DMS 273 (cell line): ENCODE data around the gene NPC1L1.
A peak's percentile ranks its signal among the peaks of the same experiment; 100 is the strongest.
"Not testable (repeated sequence)": the region's sequence is repeated elsewhere in the genome, so short reads cannot be mapped to it uniquely, and the experiment has no call there.

ENCODE experiments used
- DNase-seq: peaks from one replicate; lab custom pipeline; 2025; ENCODE audit not compliant: unreplicated experiment; lab: John Stamatoyannopoulos, UW

The NPC1L1 gene

GRCh38 chr7:44565795-44566559, 24.8 kb upstream of the NPC1L1 start:
- DNase-seq: peak; percentile 82

GRCh38 chr7:44565097-44565794, 24.1 kb upstream of the NPC1L1 start:
- DNase-seq: peak; percentile 90

DNA sequence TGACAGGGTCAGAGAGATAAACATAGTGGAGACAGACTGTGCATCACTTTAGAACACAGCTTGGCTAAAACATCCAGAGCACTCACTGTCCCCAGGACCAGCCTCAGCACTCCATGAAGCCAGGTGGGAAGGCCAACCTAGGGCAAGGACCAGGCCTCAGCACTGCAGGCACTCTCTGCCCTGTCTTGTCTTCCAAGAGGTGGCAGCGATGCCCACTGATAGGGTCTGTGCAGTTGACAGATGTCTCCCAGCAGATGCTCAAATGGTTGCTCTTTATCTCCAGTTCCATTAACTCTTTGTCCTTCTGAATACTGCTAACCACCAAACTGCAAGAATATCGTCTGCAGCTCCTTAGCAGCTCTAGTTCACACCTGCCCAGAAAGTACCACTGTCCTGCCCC, 23.5 kb upstream of the NPC1L1 start:
- no peak for DNase-seq

DNA sequence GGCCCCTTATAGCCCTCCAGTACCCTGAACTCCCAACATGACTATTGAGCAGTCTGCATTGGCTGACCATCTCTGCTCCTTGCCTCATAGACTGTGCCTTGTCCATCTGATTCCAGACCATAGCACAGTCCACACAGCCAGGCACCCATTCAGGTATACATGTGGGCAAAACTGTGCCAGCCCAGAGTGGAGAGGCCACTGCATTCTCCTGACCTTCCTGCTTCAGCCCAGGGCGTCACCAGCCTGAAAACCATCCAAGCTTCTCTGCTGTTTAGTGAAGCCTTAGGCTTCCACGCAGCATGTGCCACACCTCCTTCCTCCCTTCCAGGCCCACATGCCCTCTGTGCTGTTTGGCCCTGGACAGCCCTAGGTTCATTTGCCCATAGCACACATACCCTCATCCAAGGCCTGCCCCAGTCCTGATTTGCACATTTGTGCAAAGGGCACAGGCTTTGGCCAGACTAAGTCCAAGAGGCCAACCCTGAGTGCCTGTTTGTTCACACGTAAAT, 22.1 kb upstream of the NPC1L1 start:
- no peak for DNase-seq

DNA sequence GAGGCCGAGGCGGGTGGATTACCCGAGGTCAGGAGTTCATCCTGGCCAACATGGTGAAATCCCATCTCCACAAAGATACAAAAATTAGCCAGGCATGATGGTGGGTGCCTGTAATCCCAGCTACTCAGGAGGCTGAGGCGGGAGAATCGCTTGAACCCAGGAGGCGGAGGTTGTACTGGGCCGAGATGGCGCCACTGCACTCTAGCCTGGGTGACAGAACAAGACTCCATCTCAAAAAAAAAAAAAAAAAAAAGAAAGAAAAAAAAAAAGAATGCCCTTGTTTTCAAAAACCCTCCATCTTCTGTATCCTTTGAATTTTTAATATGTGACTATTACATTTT, 21.5 kb upstream of the NPC1L1 start:
- not testable (repeated sequence) for DNase-seq

- DNase-seq: peak; percentile 79
These were observed 21.0 kb upstream of the NPC1L1 start for GRCh38 chr7:44561962-44562621.

DNA sequence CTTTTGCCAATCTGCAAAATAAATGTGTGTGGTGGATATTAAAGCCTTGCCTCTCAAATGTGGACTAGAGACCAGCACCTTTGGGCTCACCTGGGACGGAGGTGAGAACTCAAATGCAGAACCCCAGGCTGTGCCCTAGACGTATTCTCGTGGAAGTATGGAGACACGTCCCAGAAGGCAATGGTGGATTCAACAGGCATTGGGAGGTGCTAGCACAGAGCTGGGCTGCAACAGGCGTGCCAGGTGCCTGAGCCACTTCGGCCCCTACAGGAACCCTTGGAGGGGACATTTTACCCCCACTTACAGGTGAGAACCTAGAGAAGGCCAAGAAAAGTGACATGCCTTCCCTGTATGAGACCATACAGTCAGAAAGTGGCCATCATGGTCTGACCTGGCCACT, 20.4 kb upstream of the NPC1L1 start:
- no peak for DNase-seq

GRCh38 chr7:44559485-44559884, 18.4 kb upstream of the NPC1L1 start:
- no peak for DNase-seq

DNA sequence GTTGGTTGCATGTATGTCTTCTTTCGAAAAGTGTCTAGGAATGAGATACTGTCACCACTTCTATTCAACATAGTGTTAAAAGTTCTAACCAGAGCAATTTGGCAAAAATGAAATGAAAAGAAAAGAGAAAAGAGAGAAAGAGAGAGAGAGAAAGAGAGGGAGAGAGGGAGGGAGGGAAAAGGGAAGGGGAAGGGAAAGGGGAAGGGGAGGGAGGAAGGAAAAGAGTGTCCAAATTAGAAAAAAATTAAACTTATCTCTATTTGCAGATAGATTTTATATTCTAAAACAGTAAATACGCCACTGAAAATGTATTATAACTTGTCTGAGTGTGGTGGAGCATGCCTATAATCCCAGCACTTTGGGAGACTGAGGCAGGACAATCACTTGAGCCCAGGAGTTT, 16.4 kb upstream of the NPC1L1 start:
- no peak for DNase-seq

DNA sequence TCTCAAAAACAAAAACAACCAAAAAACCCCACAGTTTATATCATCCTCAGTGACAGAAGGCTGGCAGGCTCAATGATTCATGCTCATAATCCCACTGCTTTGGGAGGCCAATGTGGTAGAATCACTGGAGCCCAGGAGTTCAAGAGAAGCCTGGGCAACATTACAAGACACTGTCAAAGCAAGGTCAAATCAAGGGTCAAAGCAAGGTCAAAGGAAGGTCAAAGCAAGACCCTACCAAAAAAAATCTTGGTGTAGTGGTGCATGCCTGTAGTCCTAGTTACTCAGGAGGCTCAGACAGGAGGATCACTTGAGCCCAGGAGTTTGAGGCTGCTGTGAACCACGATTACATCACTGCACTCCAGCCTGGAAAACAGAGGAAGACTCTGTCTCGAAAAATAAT, 14.2 kb upstream of the NPC1L1 start:
- no peak for DNase-seq

GRCh38 chr7:44552473-44553005, 11.4 kb upstream of the NPC1L1 start:
- DNase-seq: not testable (repeated sequence)

DNA sequence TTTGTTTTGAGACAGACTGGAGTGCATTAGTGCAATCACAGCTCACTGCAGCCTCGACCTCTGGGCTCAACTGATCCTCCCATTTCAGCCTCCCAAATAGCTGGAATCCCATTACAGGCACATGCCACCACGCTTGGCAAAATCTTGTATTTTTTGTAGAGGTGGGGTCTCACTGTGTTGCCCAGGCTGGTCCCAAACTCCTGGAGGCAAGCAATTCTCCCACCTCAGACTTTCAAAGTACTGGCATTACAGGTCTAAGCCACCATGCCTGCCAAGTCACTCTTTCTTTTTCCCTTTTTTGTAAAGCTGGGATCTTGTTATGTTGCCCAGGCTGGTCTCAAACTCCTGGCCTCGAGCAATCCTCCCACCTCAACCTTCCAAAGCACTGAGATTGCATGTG, 8.3 kb upstream of the NPC1L1 start:
- DNase-seq: no peak

DNA sequence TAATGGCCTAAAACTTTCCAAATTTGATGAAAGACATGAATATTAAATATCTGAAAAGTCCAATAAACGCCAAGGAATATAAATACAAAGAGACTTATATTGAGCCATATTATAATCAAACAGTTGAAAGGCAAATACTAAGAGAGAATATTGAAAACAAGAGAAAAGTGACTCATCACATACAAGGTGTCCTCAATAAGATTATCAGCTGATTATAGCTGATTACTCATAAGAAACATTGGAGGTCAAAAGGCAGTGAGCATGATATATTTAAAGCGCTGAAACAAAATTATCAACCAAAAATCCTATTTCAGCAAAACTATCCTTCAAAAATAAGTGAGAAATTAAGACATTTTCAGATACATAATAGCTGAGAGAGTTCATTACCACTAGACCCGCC, 7.8 kb upstream of the NPC1L1 start:
- DNase-seq: no peak

DNA sequence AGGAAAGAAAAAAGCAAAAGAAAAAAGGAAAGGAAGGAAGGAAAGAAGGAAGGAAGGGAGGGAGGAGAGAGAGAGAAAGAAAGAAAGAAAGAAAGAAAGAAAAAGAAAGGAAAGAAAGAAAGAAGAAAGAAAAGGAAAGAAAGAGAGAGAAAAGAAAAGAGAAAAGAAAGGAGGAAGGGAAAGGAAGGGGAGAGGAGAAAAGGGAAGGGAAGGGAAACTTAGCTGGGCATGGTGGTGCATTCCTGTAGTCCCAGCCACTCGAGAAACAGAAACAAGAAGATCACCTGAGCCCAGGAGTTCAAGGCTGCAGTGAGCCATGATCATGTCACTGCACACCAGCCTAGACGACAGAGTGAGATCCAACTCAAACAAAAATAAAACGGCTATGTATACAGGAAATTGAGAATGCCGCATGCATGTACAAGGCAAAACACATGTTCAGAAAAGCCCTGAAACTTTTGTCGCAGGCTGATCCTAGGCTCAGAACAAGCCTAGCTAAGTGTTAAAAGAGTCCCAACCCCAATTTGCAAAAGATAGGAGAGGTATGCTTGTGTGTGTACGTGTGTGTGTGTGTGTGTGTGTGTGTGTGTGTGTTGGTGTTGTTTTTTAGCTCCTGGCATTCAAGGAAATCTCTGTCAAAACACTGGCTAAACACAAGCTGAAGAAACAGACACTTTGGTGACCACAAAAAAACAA, 6.6 kb upstream of the NPC1L1 start:
- no peak for DNase-seq

DNA sequence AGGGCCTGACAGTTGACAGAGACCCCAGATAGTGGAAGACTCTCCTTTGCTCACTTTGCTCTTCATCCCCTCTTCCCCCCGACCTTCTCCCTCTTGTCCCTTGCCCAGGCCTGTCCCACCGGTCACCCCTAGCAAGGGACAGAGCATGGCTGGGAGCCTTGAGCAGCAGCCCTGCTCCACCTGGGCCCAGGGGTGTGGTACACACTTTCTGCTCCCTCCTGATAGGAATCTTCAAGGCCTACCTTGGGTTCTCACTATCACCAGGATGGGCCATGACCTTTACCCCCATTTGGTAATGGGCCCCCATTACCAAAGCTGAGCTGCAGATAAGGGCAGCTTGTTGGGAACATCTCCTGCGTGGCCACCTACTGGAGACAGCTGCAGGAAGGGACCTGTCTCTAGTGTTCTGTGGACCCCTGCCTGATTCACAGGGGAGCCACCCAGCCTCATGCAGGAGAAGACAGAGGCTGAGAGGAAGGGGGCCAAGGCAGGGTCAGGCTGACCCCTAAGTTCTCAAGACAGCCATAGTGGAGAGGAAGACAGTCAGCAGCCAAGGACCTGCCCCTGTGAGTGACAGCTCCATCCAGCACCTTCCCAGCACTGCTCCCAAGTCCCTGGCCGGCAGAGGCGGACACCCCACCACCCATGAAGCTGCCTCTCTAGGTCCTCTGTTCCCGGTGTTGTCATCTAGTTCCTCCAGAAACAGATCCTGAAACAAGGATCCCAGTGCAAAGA, 913 bp upstream of the NPC1L1 start:
- DNase-seq: no peak

DNA sequence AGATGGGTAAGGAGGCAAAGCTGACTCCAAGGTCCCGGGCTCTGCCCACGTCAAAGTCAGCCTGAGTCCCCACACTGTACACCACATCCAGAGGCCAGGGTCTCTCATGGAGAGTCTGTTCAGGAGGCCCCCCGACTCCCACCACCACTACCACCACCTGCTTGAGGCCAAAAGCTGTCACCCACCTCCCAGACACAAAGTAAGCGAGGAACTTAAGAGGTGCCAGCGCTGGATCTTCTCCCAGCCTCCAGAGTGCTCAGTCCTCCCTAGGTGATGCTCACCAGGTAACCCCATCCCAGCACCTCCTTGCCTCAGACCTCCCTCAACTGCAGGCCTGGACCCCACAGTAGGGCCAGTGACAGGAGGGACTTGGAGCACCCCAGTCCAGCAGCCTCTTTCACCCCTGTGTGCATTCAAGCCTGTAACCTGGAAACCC, 520 bp downstream of the NPC1L1 start:
- DNase-seq: no peak

GRCh38 chr7:44539669-44540506, 1.2 kb downstream of the NPC1L1 start:
- DNase-seq: no peak

DNA sequence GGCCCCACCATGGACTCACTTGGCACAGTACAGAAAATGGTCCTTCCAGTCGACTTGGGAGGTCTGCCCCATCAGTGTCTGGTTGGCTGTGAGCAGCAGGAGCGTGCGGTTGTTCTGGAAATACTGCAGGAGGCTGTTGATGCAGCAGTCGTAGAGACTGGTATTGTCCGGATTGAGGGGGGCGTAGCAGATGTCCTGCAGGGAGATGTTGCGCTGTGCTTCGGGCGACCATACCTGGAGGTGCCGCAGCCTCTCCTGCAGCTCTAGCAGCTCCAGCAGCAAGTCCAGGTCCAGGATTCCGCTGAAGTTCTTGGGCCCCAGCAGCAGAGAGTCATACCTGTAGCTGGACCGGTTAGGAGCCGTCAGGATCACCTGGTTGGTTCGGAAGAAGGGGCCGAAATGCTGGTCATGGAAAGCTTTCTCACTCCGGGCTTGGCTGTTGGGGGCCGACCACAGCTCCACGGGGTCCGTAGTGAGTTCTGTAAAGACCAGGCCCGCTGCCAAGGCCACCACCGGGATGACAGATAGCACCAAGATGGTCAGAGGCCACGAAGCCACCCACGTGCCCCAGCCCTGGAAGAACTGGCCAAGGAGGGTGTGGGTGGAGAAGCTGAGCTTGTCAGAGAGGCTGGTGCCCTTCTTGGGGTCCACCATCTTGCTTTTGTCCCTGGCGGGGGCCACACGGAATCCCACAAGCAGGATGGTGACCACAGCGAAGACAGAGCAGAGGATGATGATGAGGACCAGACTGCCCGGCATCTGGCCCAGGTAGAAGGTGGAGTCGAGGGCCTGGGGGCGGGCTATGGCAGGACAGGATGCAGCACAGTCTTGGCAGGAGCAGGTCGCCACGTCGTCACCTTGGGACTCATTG, 2.1 kb downstream of the NPC1L1 start:
- no peak for DNase-seq
